Thyroid gland (tissue), 4 donors: ENCODE results near the gene FLT3.

Experiments used
- CTCF ChIP-seq, 6 experiments: fragments of 200-600 bp in 3 of 6; fragments of 450-650 bp in 3 of 6; sonication (generic) in 3 of 6; IDR thresholded peaks; one replicate each; pipeline ENCODE4 v1.5.1; 2016 to 2019; ENCODE audit warnings: antibody characterized with exemption in 6 of 6, mild to moderate bottlenecking in 2 of 6, inconsistent platforms in 1 of 6, moderate library complexity in 1 of 6
- POLR2A ChIP-seq, 2 donors: fragments of 450-650 bp; IDR thresholded peaks; one replicate each; pipeline ENCODE4 v1.6.1; 2017; ENCODE audit warnings: antibody characterized with exemption in 2 of 2, mild to moderate bottlenecking in 2 of 2, moderate library complexity in 1 of 2

- TF ChIP-seq POLR2A (IDR thresholded peaks at IDR 0.05) (no peak), CTCF (IDR thresholded peaks at IDR 0.05) (no peak)
Measured at GRCh38 chr13:28129911-28130693, 29.7 kb upstream of the FLT3 start.
